Measurements from ENCODE around the gene PYGO1. TPM values are rescaled to one million over a fixed set of nuclear protein-coding genes. Genes with fewer than 3 reads are reported as not detected.

PYGO1 gene
- polyA plus RNA-seq, 4 donors, result 12.3 to 18.1 (median 17.7) TPM

DNA sequence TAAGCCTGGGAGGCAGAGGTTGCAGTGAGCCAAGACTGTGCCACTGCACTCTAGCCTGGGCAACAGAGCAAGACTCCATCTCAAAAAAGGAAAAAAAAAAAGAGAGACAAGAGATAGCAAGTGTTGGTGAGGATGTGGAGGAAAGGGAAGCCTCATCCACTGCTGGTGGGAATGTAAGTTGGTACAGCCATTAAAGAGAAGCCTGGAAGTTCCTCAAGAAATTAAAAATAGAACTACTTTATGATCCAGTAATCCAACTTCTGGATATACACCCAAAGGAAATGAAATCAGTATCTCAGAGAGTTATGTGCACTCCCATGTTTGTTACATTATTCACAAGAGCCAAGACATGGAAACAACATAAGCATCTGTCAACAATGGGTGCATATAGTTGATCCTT is 14.9 kb downstream of the PYGO1 start:
- DNase-seq (ENCODE audit: low read depth in 4 of 4, low spot score in 3 of 4), result no peak

DNA sequence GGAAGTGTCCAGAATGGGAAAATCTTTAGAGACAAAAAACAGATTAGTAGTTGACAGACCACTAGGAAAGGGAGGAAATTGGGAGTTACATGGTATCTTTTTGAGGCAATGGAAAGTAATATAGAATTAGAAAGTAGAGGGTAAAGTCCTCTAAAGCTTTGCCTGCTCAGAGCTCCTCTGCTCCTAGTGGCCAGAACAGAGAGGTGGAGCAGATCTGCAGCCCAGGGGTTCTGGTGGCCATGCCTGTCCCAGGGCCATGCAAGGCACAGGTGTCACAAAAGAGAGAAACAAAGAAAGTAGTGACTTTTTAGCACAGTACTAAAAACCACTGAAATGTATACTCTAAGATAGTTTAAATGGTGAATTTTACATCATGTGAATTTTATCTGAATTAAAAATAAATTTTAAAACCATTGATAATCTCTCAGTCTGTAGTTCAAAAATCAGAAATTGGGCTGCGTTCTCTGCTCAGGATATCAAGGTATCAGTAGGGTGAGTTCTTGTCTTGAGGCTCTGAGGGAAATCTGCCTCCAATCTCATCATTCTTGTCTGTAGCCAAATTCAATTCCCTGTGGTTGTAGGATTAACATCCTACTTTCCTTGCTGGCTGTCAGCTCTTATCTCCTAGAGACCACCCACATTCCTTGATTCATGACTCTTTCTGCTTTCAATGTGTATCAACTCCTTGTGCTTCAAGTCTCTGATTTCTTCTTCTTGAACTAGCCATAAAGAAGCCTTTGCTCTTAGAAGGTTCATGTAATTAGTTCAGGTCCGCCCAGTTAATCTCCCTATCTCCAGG is 23.6 kb downstream of the PYGO1 start:
- DNase-seq (ENCODE audit: low read depth in 4 of 4, low spot score in 3 of 4), result no peak

DNA sequence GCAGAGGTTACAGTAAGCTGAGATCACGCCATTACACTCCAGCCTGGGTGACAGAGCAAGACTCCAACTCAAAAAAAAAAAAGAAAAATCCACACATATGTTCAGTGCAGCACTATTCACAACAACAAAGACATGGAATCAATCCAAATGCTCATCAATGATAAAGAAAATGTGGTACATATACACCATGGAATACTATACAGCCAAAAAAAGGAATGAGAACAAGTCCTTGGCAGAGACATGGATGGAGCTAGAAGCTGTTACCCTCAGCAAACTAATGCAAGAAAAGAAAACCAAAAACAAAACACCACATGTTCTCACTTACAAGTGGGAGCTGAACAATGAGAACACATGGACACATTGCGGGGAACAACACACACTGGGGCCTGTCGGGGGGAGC is 25.5 kb downstream of the PYGO1 start:
- no peak for DNase-seq (ENCODE audit: low read depth in 4 of 4, low spot score in 3 of 4)

DNA sequence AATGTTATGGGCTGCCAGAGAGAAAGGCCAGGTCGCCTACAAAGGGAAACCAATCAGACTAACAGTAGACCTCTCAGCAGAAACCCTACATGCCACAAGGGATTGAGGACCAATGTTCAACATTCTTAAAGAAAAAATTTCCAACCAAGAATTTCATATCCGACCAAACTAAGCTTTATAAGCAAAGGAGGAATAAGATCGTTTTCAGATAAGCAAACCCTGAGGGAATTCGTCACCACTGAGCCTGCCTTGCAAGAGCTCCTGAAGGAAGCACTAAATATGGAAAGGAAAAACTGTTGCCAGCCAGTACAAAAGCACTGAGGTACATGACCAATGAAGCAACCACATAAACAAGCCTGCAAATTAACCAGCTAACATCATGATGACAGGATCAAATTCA is 33.1 kb downstream of the PYGO1 start:
- DNase-seq (ENCODE audit: low read depth in 4 of 4, low spot score in 3 of 4), result no peak

DNA sequence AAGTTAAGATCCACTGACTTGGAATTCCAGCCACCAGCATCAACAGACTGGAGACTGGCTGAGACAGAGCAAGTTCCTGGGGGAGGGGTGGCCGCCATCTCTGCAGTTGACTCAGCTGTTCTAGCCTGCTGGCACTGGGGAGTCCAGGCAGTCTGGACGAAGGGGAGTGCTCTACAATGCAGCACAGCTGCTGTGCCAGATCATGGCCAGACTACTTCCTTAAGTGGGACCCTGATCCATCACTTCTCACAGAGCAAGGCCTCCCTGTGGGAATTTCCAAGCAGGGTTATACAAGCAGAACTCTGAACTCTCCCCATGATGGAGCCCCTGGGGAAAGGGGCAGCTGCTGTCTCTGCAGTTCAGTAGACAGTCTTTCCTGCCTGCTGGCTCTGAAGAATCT is 35.2 kb downstream of the PYGO1 start:
- no peak for DNase-seq (ENCODE audit: low read depth in 4 of 4, low spot score in 3 of 4)

DNA sequence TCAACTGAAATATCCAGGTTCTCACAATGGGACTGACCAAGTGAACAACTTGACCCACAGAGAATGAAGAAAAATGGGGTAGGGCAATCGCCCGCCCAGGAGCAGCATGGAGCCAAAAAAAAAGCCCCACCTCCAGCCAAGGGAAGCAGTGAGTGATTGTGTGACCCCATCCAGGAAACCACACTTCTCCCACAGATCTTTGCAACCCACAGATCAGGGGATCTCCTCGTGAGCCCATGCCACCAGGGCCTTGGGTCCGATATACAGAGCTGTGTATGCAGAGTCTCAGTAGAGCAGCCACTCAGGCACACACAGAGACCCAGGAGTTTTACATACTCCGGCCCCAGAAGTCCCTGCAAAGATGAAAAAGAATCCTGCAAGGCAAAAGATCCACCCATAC is 35.7 kb downstream of the PYGO1 start:
- no peak for DNase-seq (ENCODE audit: low read depth in 4 of 4, low spot score in 3 of 4)

DNA sequence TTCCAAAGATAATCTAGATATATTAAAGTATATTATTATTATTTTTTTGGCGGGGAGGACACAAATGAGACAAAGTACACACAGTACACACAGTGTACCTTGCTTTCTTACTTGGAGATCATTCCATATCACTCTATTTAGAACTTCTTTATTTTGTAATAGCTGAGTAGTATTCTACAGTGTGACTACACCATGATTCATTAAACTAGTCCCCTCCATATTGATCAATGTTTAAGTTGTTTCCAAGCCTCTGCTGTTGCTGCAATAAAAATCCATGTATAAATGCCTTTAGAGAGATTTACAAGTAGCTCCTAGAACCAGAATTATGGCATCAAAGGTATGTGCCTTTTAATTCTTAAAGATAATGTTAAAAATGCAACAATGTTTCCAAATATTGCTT is 38.8 kb downstream of the PYGO1 start:
- DNase-seq (ENCODE audit: low read depth in 4 of 4, low spot score in 3 of 4), result no peak

DNA sequence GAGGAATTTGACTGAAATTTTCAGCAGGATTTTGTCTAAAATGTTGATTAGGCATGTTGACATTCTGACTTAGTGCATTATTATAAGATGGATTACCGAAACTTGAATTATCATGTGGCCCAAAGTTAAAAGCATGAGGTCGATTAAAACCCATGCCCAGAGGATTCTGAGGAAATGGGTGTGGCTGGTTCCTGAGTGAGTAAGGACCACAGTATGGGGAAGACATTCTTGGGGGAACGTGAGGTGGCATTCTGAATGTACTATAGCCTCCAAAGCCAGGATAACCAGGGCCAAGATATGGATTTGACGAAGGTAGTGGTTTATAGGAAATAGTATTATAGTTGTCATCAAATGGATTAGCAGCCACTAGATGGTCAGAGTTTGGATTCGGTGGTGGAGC is 41.4 kb downstream of the PYGO1 start:
- no peak for DNase-seq (ENCODE audit: low read depth in 4 of 4, low spot score in 3 of 4)

DNA sequence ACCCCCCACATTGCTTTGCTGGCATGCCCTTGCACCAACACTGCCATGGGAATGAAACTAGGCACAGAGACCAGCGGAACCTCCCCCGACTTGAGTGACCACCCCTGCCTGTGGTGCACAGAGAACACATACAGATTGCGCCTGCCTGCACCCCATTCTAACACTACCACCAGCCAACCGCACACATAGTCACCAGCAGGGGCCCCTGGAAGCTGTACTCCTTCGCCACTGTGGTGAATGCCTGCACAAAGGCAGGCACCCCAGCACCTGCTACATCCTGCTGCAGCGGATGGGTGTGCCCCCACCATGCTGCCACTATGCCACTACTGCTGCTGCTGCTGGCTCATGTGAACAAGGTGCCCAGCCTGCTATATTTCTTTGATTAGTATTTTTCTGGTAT is 52.7 kb downstream of the PYGO1 start:
- no peak for DNase-seq (ENCODE audit: low read depth in 4 of 4, low spot score in 3 of 4)

DNA sequence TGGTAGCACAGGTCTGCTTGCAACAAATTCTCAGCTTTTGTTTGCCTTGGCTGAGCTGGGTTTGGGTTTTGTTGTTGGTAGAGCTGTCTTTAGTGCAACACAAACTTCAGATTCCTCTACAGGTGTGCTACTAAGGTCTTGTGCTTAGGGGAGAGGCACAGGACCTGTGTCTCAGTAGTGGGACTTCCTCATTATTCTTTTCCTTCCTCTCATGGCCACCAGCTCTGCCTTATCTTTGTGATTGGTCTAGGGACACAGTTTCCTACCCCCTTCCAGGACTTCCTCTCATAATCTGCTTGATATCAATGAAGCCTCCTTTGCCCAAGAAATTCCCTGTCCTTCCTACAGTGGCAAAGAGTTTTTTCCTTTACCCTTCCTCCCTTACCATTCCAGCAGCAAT is 55.2 kb downstream of the PYGO1 start:
- DNase-seq (ENCODE audit: low read depth in 4 of 4, low spot score in 3 of 4), result no peak

DNA sequence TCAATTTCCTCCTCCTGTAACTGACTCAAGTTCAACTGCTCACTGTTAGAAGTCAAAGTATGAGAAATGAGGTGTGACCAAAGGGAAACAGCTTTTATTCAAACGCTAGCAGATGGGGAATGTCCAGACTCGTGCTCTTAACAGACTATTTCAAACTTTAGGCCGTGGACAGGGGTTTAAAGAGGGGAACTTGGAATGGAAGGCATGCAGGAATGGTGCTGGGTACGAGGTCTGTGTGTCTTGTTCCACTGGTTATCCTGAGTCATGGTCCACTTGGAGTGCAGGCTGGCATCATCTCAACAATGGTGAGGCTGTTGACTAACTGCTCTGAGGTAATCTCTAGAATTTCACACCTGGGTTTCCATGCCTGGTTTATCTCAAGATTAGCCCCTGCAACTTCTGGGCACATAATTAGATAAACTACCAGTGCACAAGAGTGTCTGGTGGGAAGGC is 57.3 kb downstream of the PYGO1 start:
- DNase-seq (ENCODE audit: low read depth in 4 of 4, low spot score in 3 of 4), result no peak

DNA sequence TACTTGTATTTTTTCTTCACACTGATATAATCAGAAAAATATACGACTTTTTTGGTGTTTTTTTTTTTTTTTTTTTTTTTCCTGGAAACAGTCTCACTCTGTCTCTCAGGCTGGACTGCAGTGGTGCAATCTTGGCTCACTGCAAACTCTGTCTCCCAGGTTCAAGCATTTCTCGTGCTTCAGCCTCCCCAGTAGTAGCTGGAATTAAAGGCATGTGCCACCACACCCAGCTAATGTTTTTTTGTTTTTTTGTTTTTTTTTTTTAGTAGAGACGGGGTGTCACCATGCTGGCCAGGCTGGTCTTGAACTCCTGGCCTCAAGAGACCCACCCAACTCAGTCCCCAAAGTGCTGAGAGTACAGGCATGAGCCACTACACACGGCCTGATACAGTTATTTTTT is 59.3 kb downstream of the PYGO1 start:
- DNase-seq (ENCODE audit: low read depth in 4 of 4, low spot score in 3 of 4), result no peak

DNA sequence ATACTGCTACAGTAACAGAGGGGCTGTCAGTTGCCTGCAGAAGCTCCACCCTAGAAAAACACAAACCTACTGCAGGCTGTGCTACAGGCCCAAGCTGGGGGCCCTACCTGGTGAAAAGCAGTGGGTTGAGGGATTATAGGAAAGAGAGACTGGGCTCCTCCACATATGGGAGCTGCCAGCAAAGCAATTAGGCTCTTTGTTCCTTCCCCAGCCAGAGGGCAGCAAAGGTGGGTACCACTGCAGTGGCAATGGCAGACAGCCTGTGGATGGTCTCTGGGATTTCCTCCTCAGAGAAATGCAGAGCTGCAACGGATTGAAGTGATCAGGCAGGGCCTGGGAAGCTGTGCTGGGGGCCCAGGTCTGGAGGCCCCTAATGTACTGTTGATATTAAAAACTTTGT is 61.0 kb downstream of the PYGO1 start:
- DNase-seq (ENCODE audit: low read depth in 4 of 4, low spot score in 3 of 4), result no peak

DNA sequence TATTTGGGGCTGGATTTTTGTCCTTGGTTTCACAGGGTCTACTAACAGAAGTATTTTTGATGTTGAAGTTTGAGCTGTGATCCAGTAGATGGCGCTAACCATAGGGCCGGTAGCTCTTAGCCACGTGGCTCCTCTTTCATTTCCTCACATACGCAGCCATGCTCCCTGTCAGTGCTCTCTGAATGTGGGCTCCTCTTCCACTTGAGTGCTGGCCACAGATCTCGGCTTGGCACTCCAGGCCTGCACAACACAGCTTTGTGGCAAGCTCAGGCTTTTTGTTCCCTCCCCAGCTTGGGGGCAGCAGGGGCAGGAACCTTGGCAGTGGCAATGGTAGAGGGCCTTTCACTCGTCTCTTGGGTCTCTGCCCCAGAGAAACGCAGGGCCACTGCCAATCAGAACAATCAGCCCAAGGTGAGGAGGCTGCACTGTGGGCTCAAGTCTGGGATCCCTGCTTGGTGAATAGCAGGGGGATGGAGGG is 61.5 kb downstream of the PYGO1 start:
- no peak for DNase-seq (ENCODE audit: low read depth in 4 of 4, low spot score in 3 of 4)

DNA sequence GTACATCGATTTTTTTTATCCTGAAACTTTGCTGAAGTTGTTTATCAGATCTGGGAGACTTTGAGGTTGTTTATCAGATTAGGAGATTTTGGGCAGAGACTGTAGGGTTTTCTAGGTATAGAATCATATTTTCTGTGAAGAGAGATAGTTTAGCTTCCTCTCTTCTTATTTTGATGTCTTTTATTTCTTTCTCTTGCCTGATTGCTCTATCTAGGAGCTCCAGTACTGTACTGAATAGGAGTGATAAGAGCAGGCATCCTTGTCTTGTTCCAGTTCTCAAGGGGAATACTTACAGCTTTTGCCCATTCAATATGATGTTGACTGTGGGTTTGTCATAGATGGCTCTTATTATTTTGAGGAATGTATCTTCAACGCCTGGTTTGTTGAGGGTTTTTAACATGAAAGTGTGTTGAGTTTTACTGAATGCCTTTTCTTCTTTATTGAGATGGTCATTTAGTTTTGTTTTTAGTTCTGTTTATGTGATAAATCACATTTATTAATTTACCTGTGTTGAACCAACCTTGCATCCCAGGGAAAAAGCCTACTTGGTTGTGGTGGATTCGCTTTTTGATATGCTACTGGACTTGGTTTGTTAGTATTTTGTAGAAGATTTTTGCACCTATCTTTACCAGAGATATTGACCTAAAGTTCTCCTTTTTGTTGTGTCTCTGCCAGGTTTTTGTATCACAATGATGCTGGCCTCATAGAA is 65.2 kb downstream of the PYGO1 start:
- no peak for DNase-seq (ENCODE audit: low read depth in 4 of 4, low spot score in 3 of 4)

DNA sequence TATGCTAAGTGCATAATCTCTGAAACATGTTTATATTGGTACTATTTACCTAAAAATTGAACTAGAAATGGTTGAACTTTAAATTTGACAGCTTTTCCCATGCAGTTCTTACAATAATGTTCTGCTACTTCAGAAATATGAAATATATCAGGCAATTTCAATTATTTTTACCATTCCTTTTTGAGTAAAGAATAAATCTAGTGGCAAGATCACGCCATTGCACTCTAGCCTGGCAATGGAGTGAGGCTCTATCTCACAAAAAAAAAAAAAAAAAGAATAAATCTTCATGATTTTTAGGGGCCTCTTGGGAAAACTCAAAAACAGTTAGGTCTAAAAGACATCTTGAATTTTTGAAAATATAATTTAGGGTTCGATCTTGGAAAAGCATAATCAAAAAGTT is 69.5 kb downstream of the PYGO1 start:
- no peak for DNase-seq (ENCODE audit: low read depth in 4 of 4, low spot score in 3 of 4)

DNA sequence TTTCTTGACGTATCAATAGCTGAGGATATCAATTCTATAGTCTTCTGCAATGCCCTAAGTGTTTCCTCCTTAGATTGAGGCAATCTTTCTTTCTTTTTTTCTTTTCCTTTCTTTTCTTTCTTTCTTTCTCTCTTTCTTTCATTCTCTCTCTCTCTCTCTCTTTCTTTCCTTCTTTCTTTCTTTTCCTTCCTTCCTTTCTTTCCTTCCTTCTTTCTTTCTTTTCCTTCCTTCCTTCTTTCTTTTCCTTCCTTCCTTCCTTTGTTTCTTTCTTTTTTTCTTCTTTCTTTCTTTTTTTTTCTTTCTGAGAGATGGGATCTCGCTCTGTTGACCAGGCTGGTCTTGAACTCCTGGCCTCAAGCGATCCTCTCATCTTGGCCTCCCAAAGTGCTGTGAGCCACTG is 70.1 kb downstream of the PYGO1 start:
- DNase-seq (ENCODE audit: low read depth in 4 of 4, low spot score in 3 of 4), result no peak

DNA sequence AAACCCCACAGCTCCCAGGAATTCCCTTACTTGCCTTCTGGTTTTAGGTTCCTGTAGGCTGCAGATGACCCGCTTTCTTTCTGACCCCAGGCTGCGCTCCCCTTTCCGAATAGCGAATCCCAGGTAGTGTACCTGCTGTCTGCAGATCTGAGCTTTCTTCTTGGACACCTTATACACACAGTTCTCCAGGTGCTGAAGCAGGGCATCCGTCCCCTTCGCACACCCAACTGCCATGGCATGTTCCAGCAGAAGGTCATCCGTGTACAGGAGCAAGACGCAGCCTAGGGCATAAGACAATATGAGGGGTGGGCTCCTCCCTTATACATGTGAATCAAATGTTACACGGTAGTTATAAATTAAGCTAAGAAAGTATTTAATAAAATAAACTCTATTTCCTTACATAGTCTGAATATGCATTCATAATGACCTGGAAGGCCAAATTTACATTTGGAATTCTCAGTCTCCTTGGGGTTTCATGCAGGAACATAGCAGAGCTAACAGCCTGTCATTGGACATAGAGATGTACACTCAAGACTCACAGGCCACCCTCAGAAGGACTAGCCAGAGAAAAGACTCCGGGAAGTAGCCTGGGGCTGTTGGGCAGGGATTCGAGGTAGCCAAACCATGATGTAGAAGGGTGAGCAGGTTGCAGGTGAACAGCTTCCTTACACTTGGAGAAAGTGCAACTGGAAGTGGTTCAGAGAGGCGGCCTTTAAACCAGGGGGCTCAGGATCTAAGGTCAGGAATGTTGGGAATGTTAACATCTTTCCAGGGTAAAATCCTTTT is 72.0 kb downstream of the PYGO1 start:
- DNase-seq (ENCODE audit: low read depth in 4 of 4, low spot score in 3 of 4), result no peak

DNA sequence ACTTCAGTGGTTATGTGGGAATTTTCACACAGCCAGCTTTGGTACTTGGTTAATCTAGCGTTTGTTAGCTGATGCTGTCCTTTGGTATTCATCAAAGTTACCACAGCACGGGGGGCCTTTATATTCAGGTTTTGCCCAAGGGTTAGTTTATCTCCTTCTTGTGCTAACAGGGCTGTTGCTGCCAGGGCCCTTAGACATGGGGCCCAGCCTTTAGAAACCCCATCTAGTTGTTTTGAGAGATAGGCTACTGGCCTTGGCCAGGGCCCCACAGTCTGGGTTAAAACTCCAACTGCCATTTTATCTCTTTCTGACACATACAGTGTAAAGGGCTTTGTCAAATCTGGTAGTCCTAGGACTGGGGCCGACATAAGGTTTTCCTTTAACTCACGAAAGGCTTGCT is 72.7 kb downstream of the PYGO1 start:
- DNase-seq (ENCODE audit: low read depth in 4 of 4, low spot score in 3 of 4), result no peak

DNA sequence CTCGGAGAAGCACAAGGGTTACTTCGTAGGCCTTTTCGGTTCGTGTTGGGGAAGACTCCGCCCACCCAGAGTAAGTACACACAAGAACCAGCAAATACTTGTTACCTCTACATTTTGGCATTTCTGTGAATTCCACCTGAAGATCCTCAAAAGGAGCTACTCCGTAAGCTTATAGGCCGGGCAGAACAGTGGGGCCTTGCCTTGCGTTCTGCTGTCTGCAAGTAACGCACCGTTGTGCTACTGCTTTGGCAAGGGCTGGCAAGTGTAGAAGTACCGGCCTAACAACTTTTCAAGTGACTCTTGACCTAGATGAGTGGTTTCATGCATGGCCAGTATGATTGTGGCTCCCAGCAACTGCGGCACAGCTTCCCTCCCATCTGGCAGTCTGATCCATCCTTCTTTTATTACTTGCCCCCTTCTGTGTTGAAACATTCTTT is 73.7 kb downstream of the PYGO1 start:
- DNase-seq (ENCODE audit: low read depth in 4 of 4, low spot score in 3 of 4), result no peak
